KMS-11 (cell line): ENCODE measurements around the gene MCTP2.

Experiments
- H2AFZ ChIP-seq: fragments of 200-600 bp; sonication (generic); 2 replicates; pipeline ENCODE4 v1.6.1; 2016; ENCODE audit warnings: antibody characterized with exemption, mixed run types, low read depth
- H3K27ac ChIP-seq: fragments of 200-600 bp; sonication (generic); 2 replicates; pipeline ENCODE4 v1.6.1; 2016; ENCODE audit warnings: mild to moderate bottlenecking, mixed run types
- H3K27me3 ChIP-seq: fragments of 200-600 bp; sonication (generic); 2 replicates; pipeline ENCODE4 v1.6.1; 2017; ENCODE audit warnings: mild to moderate bottlenecking, low read depth, mixed run types, moderate library complexity; ENCODE audit not compliant: insufficient read depth
- H3K36me3 ChIP-seq: fragments of 200-600 bp; sonication (generic); 2 replicates; pipeline ENCODE4 v1.6.1; 2017; ENCODE audit warnings: mild to moderate bottlenecking, mixed run types; ENCODE audit not compliant: insufficient read depth
- H3K4me1 ChIP-seq: fragments of 200-600 bp; sonication (generic); 2 replicates; pipeline ENCODE4 v1.6.1; 2016; ENCODE audit warnings: mild to moderate bottlenecking, low read depth, mixed run types; ENCODE audit not compliant: poor library complexity, severe bottlenecking
- H3K4me2 ChIP-seq: fragments of 200-600 bp; sonication (generic); 2 replicates; pipeline ENCODE4 v1.7.0; 2016; ENCODE audit warnings: mild to moderate bottlenecking, mixed run types
- H3K4me3 ChIP-seq: fragments of 200-600 bp; sonication (generic); IDR thresholded peaks from 2 replicates; pipeline ENCODE4 v1.6.1; 2017; ENCODE audit warnings: low read depth, low read length, mixed read lengths; ENCODE audit not compliant: insufficient read depth
- H3K79me2 ChIP-seq: fragments of 200-600 bp; sonication (generic); 2 replicates; pipeline ENCODE4 v1.6.1; 2016; ENCODE audit warnings: low read depth, mixed run types; ENCODE audit not compliant: insufficient read depth
- H3K9ac ChIP-seq: fragments of 200-600 bp; sonication (generic); 2 replicates; pipeline ENCODE4 v1.6.1; 2016; ENCODE audit warnings: mild to moderate bottlenecking, mixed run types
- H4K20me1 ChIP-seq: fragments of 200-600 bp; sonication (generic); 2 replicates; pipeline ENCODE4 v1.6.1; 2016; ENCODE audit warnings: mild to moderate bottlenecking, mixed run types; ENCODE audit not compliant: insufficient read depth
- TF ChIP-seq, protein P1 (sequence below): fragments of 200-600 bp; sonication (generic); conservative IDR thresholded peaks from 2 replicates; pipeline ENCODE4 v1.6.1; 2017; ENCODE audit warnings: low read depth, mild to moderate bottlenecking, antibody characterized with exemption, low read length, moderate library complexity, mixed read lengths

MCTP2 gene

GRCh38 chr15:94306700-94307650 lies 75.6 kb downstream of the MCTP2 start:
- TF ChIP-seq, protein P1, sequence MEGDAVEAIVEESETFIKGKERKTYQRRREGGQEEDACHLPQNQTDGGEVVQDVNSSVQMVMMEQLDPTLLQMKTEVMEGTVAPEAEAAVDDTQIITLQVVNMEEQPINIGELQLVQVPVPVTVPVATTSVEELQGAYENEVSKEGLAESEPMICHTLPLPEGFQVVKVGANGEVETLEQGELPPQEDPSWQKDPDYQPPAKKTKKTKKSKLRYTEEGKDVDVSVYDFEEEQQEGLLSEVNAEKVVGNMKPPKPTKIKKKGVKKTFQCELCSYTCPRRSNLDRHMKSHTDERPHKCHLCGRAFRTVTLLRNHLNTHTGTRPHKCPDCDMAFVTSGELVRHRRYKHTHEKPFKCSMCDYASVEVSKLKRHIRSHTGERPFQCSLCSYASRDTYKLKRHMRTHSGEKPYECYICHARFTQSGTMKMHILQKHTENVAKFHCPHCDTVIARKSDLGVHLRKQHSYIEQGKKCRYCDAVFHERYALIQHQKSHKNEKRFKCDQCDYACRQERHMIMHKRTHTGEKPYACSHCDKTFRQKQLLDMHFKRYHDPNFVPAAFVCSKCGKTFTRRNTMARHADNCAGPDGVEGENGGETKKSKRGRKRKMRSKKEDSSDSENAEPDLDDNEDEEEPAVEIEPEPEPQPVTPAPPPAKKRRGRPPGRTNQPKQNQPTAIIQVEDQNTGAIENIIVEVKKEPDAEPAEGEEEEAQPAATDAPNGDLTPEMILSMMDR: no peak
- Histone ChIP-seq H3K4me2 (no peak overlapping the region), H4K20me1 (no peaks in the 10 kb centered on the region), H2AFZ (no peak overlapping the region), H3K4me3 (no peak overlapping the region), H3K4me1 (no peaks in the 10 kb centered on the region), H3K9ac (no peak overlapping the region), H3K79me2 (no peaks in the 10 kb centered on the region), H3K36me3 (no peaks in the 10 kb centered on the region), H3K27ac (no peak overlapping the region), H3K27me3 (no peaks in the 10 kb centered on the region)

DNA sequence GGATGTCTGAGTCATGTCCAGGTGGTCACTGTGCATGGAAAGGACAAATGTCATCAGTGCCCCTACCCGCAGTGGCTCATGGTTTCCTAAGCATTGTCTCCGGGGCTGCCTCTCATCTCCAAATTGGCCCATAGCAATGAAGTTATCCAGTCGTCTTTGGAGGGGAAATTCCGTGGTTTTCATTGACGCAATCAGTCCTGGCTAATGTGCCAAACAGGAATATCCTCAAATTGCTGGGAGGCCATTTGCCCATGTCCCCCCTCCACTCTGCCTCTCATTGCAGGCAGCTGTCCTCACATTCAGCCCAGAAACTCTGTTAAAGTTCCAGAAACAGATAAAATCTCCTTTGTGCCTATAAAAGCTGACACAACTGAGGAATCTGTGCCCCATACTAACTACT lies 81.6 kb downstream of the MCTP2 start:
- H2AFZ ChIP-seq: no peak overlapping the region
- no peaks in the 10 kb centered on the region for H4K20me1 ChIP-seq
- H3K4me3 ChIP-seq: no peak overlapping the region
- H3K4me1 ChIP-seq: no peaks in the 10 kb centered on the region
- no peak overlapping the region for H3K4me2 ChIP-seq
- no peaks in the 10 kb centered on the region for H3K36me3 ChIP-seq
- TF ChIP-seq, protein P1: no peak
- H3K27ac ChIP-seq: no peak overlapping the region
- H3K27me3 ChIP-seq: no peaks in the 10 kb centered on the region
- no peaks in the 10 kb centered on the region for H3K79me2 ChIP-seq
- no peak overlapping the region for H3K9ac ChIP-seq

DNA sequence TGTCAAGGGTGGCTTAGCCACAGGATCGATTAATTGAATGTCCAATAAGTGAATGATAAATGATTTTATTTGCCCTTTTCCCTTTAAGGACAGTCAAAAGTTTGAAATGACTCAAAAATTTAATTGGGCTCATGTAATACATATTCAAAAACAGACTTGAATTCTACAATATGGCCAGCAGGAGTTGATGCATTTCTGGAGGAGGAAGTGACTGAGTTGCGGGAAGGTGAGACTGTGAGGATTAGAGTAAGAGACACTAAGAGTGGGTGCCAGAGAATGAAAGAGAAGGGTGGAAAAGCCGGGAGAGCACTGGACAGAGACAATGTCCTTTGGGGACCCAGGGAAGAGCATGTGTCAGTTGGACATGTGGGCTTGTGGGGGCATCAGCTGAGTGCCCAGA lies 83.3 kb downstream of the MCTP2 start:
- Histone ChIP-seq H3K4me1 (no peaks in the 10 kb centered on the region), H3K27ac (no peak overlapping the region), H4K20me1 (no peaks in the 10 kb centered on the region), H3K4me2 (no peak overlapping the region), H3K4me3 (no peak overlapping the region), H3K9ac (no peak overlapping the region), H2AFZ (no peak overlapping the region), H3K36me3 (no peaks in the 10 kb centered on the region), H3K27me3 (no peaks in the 10 kb centered on the region), H3K79me2 (no peaks in the 10 kb centered on the region)
- TF ChIP-seq, protein P1: no peak

DNA sequence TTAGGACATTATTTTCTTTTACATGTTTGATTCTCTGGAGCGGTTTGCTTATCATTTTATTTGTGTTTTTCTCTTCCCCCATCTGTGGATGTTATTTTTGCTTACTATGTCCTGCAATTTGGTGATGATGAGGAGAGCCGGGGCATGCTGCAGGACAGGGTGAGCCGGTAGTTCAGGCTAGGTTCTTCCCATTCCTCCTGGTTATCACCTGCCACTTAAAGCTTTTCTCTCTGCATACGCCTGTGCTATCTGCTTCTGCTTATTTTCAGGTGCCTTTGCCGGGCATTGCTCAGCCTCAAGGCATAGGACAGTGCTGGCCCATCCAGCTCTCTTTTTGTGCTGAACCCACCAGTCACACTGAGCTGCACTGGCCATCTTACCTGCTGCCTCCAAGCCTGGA lies 85.8 kb downstream of the MCTP2 start:
- TF ChIP-seq, protein P1: no peak
- H3K36me3 ChIP-seq: no peaks in the 10 kb centered on the region
- H3K27me3 ChIP-seq: no peaks in the 10 kb centered on the region
- no peaks in the 10 kb centered on the region for H4K20me1 ChIP-seq
- no peak overlapping the region for H3K27ac ChIP-seq
- H3K4me3 ChIP-seq: no peak overlapping the region
- no peak overlapping the region for H3K9ac ChIP-seq
- no peak overlapping the region for H3K4me2 ChIP-seq
- H3K4me1 ChIP-seq: no peaks in the 10 kb centered on the region
- H3K79me2 ChIP-seq: no peaks in the 10 kb centered on the region
- no peak overlapping the region for H2AFZ ChIP-seq
